OCI-LY3 (cell line): ENCODE data around the gene KCNJ18.
"Not testable (repeated sequence)": the region's sequence is repeated elsewhere in the genome, so short reads cannot be mapped to it uniquely, and the experiment has no call there.

Experiments
- H2AFZ ChIP-seq: fragments of 200-600, 300-600 bp; shearing (Covaris generic); 2 replicates; pipeline ENCODE4 v1.6.0; 2014; ENCODE audit warnings: antibody characterized with exemption, low read depth, low read length
- H3K27ac ChIP-seq: fragments of 200-600, 300-600 bp; sonication (generic); 2 replicates; pipeline ENCODE4 v1.5.1; 2014; ENCODE audit warnings: mild to moderate bottlenecking, low read length, moderate library complexity, mixed read lengths
- H3K27me3 ChIP-seq: fragments of 200-600, 300-600 bp; sonication (generic); 2 replicates; pipeline ENCODE4 v1.6.1; 2014; ENCODE audit warnings: low read depth, low read length, mixed read lengths
- H3K36me3 ChIP-seq: fragments of 200-600, 300-600 bp; sonication (generic); replicated peaks from 2 replicates; pipeline ENCODE3; 2014; ENCODE audit warnings: low read depth, low read length, mixed read lengths
- H3K4me1 ChIP-seq: fragments of 300-600, 200-600 bp; sonication (generic); 2 replicates; pipeline ENCODE4 v1.6.1; 2014; ENCODE audit warnings: low read length, mixed read lengths
- H3K4me2 ChIP-seq: fragments of 200-600, 300-600 bp; sonication (generic); 2 replicates; pipeline ENCODE4 v1.6.1; 2014; ENCODE audit warnings: low read length, mixed read lengths
- H3K4me3 ChIP-seq: fragments of 300-600, 200-600 bp; sonication (generic); 2 replicates; pipeline ENCODE4 v1.5.1; 2014; ENCODE audit warnings: antibody characterized with exemption, mild to moderate bottlenecking, low read length, moderate library complexity
- H3K79me2 ChIP-seq: fragments of 300-600, 200-600 bp; shearing (Covaris generic); 2 replicates; pipeline ENCODE4 v1.6.1; 2014; ENCODE audit warnings: mild to moderate bottlenecking, low read length, mixed read lengths
- H3K9ac ChIP-seq: fragments of 300-600, 200-600 bp; shearing (Covaris generic); 2 replicates; pipeline ENCODE4 v1.6.0; 2014; ENCODE audit warnings: mild to moderate bottlenecking, low read length, moderate library complexity
- H3K9me3 ChIP-seq: fragments of 200-600, 300-600 bp; shearing (Covaris generic); 2 replicates; pipeline ENCODE4 v1.6.1; 2014; ENCODE audit warnings: low read length, mixed read lengths; ENCODE audit not compliant: insufficient read depth
- H4K20me1 ChIP-seq: fragments of 200-600, 300-600 bp; sonication (generic); 2 replicates; pipeline ENCODE4 v1.6.1; 2016; ENCODE audit warnings: low read length, mixed read lengths; ENCODE audit not compliant: insufficient read depth
- CTCF ChIP-seq: fragments of 200-600, 300-600 bp; sonication (generic); IDR thresholded peaks from 2 replicates; pipeline ENCODE4 v1.5.1; 2014; ENCODE audit warnings: antibody characterized with exemption, low read length, low read depth
- EZH2phosphoT487 ChIP-seq: fragments of 200-600 bp; shearing (Covaris generic); IDR thresholded peaks from 2 replicates; pipeline ENCODE4 v1.6.1; 2018; ENCODE audit warnings: antibody characterized with exemption, mixed run types, low read depth

Gene KCNJ18

DNA sequence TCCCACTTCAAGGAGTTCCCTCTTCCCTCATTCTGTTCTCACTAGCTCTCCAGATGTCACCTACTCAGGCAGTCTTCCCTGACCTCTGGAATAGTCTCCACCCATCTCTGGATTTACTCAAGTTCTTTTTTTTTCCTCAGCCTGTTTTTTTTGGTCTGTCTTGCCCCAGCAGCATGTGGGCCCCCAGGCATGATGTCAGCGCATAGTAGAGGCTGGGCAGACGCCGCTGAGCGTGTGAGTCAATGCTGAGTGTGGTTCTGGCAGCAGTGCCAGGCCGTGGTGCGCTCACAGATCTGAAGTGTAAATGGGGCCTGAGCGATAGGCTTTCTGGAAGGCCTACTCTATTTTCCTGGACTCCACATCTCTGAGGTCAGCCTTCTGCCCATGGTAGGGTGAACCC, 2.7 kb upstream of the KCNJ18 start:
- H3K4me2 ChIP-seq = no peak overlapping the region
- H3K4me1 ChIP-seq = no peaks in the 10 kb centered on the region

DNA sequence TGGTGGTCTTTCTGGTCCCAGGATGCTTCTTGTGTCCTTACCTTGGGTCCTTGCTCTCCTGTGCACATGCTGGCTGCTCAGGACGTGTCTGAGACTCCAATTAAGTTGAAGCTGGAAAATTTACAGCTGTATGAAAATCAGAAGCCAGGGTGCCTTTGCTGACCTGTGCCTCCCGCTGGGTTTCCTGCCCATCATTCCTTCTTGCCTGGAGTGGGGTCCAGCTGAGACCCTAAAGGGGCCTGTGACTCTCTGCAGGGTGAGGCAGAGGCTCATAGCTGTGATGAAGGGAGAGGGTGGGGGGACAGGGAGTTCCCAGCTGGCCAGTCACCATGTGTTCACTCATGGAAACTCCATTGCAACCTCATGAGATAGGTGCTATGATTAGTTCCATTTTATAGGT, 1.5 kb upstream of the KCNJ18 start:
- H3K4me1 ChIP-seq, H3K27me3 ChIP-seq, H3K9ac ChIP-seq, H3K4me3 ChIP-seq, H2AFZ ChIP-seq, H3K9me3 ChIP-seq, H3K79me2 ChIP-seq, H3K4me2 ChIP-seq, H3K27ac ChIP-seq, H3K36me3 ChIP-seq, H4K20me1 ChIP-seq: not testable (repeated sequence)

More for the DNA sequence above, 2.7 kb upstream of the KCNJ18 start:
- Histone ChIP-seq H4K20me1 (no peaks in the 10 kb centered on the region), H3K79me2 (no peaks in the 10 kb centered on the region), H3K27ac (no peak overlapping the region), H3K36me3 (no peaks in the 10 kb centered on the region), H3K27me3 (no peaks in the 10 kb centered on the region), H3K9me3 (no peaks in the 10 kb centered on the region), H2AFZ (no peak overlapping the region), H3K4me3 (no peak overlapping the region), H3K9ac (no peak overlapping the region)
- TF ChIP-seq EZH2phosphoT487 (no peak), CTCF (no peak)

DNA sequence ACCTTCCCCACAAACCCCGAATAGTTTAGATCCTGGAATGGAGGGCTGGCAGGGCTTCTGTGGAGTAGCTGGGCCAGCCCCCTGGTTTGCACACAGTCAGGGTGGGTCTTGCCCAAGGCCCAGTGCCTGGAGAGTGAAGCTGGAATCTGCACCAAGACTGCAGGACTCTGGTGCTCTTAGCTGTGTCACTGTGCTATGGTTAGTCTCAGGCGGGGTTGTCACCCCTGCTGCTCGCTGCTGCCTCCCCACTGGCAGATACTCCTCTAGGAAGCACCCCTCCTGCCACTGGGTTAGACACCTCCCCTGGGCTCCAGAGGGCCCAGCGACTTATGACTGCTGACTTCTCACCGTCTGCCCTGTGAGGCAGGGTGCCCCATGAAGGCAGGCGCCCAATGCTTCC, 842 bp upstream of the KCNJ18 start:
- not testable (repeated sequence) for H3K79me2 ChIP-seq, H3K9ac ChIP-seq, H3K27ac ChIP-seq, H3K36me3 ChIP-seq, H2AFZ ChIP-seq, H3K4me2 ChIP-seq, H3K4me1 ChIP-seq, H3K9me3 ChIP-seq, H3K27me3 ChIP-seq, H3K4me3 ChIP-seq, H4K20me1 ChIP-seq

DNA sequence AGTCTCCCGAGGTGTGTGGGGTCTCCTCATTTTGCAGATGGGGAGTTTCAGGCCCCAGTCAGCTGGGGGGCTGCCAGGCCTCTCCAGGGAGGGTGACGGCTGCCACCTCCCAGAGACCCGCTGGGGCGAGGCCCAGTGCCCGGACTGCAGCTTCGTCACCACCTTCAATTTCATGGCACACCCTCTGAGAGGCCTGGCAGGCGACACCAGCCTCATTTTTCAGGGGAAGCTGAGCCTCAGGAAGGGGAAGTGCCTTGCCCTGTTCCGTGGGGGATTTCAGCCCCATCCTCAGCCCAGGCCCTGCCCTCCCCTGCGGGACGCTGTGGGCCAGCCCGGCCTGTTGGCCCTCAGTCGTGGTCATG, 362 bp downstream of the KCNJ18 start:
- H3K4me3 ChIP-seq, H3K9ac ChIP-seq, H3K4me2 ChIP-seq: not testable (repeated sequence)

DNA sequence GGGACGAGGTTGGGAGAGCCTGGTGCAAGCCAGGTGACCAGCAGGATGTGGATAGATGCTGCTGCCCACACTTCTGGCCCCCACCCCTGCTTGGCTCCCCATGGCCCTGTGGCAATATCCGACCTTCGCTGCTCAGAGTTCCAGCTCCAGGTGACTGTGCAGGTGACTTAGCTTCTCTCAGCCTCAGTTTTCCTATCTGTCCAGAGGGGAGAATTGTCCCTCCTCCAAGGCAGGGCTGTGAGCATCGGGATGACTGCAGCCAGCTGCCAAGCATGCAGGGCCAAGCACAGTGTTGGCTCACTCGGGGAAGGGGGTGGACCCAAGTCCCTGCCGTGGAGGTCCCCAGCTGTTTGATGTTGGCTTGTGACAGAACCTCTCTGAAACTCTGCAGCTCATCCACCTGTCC, 1.1 kb downstream of the KCNJ18 start:
- H3K36me3 ChIP-seq, H3K79me2 ChIP-seq, H4K20me1 ChIP-seq, H3K4me3 ChIP-seq, H3K9ac ChIP-seq, H2AFZ ChIP-seq, H3K9me3 ChIP-seq, H3K4me1 ChIP-seq, H3K27ac ChIP-seq, H3K4me2 ChIP-seq, H3K27me3 ChIP-seq: not testable (repeated sequence)

More for the DNA sequence above, 362 bp downstream of the KCNJ18 start:
- not testable (repeated sequence) for H3K36me3 ChIP-seq, H3K27ac ChIP-seq, H3K4me1 ChIP-seq, H3K9me3 ChIP-seq, H4K20me1 ChIP-seq, H3K27me3 ChIP-seq, H3K79me2 ChIP-seq, H2AFZ ChIP-seq

- H3K4me3 ChIP-seq, H3K27ac ChIP-seq, H3K4me1 ChIP-seq, H2AFZ ChIP-seq, H3K27me3 ChIP-seq, H3K4me2 ChIP-seq, H3K9ac ChIP-seq, H3K9me3 ChIP-seq, H3K36me3 ChIP-seq, H4K20me1 ChIP-seq, H3K79me2 ChIP-seq: not testable (repeated sequence)
These were observed 1.6 kb downstream of the KCNJ18 start for GRCh38 chr17:21693937-21694336.

- H3K9me3 ChIP-seq, H3K27me3 ChIP-seq, H3K27ac ChIP-seq, H3K79me2 ChIP-seq, H3K9ac ChIP-seq, H3K4me3 ChIP-seq, H4K20me1 ChIP-seq, H2AFZ ChIP-seq, H3K36me3 ChIP-seq, H3K4me1 ChIP-seq, H3K4me2 ChIP-seq: not testable (repeated sequence)
These were observed 3.9 kb downstream of the KCNJ18 start for GRCh38 chr17:21696227-21696626.

DNA sequence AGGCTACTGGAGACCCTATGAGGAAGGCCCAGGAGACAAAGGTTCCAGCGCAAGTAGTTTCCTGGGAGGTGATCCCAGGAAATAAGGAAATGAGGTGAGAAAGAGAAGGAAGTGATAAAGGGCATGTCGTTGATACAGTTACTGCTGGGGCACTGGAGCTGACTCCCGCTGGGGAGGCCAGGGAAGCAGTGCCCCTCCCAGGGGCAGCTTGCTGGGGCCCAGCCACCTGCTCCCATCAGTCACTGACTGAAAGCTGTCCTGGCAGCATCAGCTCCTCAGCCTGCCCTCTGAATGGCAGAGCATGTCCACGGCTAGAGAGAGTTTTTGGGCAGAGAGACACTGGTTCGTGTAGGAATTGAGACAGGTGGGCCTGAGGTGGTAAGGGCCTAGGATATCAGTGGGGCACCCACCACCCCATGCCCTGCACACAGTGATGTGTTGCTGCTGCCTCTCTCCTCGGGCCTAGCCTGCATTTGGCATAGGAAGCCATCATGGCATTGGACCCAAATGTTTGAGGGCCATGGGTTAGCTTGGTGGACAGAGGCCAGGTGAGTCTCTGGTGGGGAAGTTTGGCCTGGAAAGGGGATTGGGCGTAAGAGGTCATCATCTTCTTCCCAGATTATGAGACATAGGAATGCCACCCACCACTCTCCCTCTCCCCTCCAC, 4.7 kb downstream of the KCNJ18 start:
- not testable (repeated sequence) for H3K27me3 ChIP-seq, H4K20me1 ChIP-seq, H3K4me2 ChIP-seq, H3K4me3 ChIP-seq, H3K4me1 ChIP-seq, H2AFZ ChIP-seq, H3K27ac ChIP-seq, H3K36me3 ChIP-seq, H3K9me3 ChIP-seq, H3K9ac ChIP-seq, H3K79me2 ChIP-seq

DNA sequence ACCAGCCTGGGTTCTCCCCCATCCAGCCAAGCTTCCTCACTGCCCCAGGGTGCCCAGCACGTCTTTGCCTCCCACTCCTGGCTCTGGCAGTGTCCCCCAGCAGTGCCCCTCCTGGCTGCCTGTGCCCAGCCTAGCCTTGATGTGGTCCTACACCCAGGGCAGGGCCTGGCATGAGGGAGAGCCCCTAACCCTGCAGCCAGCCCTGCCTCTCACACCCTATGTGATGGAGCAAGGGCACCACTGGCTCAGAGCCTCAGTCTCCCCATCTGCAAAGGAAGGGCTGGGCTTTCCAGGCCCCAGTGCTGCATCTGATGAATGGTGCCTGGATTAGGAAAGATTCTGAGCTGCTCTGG, 5.2 kb downstream of the KCNJ18 start:
- not testable (repeated sequence) for H3K27ac ChIP-seq, H3K9me3 ChIP-seq, H3K4me1 ChIP-seq, H3K36me3 ChIP-seq, H2AFZ ChIP-seq, H3K27me3 ChIP-seq, H3K79me2 ChIP-seq, H3K9ac ChIP-seq, H3K4me2 ChIP-seq, H4K20me1 ChIP-seq, H3K4me3 ChIP-seq
